ENCODE results near the gene PLXDC2.

PLXDC2 gene

GRCh38 chr10:20118119-20118518 is 301.9 kb downstream of the PLXDC2 start:
- H3K4me1 Mint-ChIP-seq: no peaks in the 10 kb centered on the region
- no peak overlapping the region for H3K4me3 Mint-ChIP-seq
- H3K9me3 Mint-ChIP-seq: peaks cover 2% of the 10 kb centered on the region
- no peak overlapping the region for H3K27ac Mint-ChIP-seq
- TF ChIP-seq CTCF (IDR thresholded peaks at IDR 0.05; ENCODE audit: unreplicated experiment in 3 of 3): no peak
- peaks cover 17% of the 10 kb centered on the region for H3K36me3 Mint-ChIP-seq (ENCODE audit: low read depth)
- H3K27me3 Mint-ChIP-seq (ENCODE audit: low read depth): no peaks in the 10 kb centered on the region

- H3K27me3 Mint-ChIP-seq (ENCODE audit: low read depth): no peaks in the 10 kb centered on the region
- H3K27ac Mint-ChIP-seq: no peak overlapping the region
- no peak for TF ChIP-seq CTCF (IDR thresholded peaks at IDR 0.05; ENCODE audit: unreplicated experiment in 3 of 3)
- peaks cover 33% of the 10 kb centered on the region for H3K36me3 Mint-ChIP-seq (ENCODE audit: low read depth)
- H3K9me3 Mint-ChIP-seq: peaks cover 41% of the 10 kb centered on the region
- no peaks in the 10 kb centered on the region for H3K4me1 Mint-ChIP-seq
- no peak overlapping the region for H3K4me3 Mint-ChIP-seq
Observed at GRCh38 chr10:20128811-20129210, 312.6 kb downstream of the PLXDC2 start.

- H3K9me3 Mint-ChIP-seq: peaks cover 48% of the 10 kb centered on the region
- TF ChIP-seq CTCF (IDR thresholded peaks at IDR 0.05; ENCODE audit: unreplicated experiment in 3 of 3): no peak
- H3K4me3 Mint-ChIP-seq: no peak overlapping the region
- H3K36me3 Mint-ChIP-seq (ENCODE audit: low read depth): peaks cover 40% of the 10 kb centered on the region
- no peaks in the 10 kb centered on the region for H3K4me1 Mint-ChIP-seq
- H3K27ac Mint-ChIP-seq: no peak overlapping the region
- no peaks in the 10 kb centered on the region for H3K27me3 Mint-ChIP-seq (ENCODE audit: low read depth)
Observed at GRCh38 chr10:20132816-20133215, 316.6 kb downstream of the PLXDC2 start.

- Mint-ChIP-seq H3K4me3 (no peak overlapping the region), H3K27ac (no peak overlapping the region), H3K36me3 (ENCODE audit: low read depth) (peaks cover 33% of the 10 kb centered on the region), H3K27me3 (ENCODE audit: low read depth) (no peaks in the 10 kb centered on the region), H3K4me1 (no peaks in the 10 kb centered on the region), H3K9me3 (peaks cover 43% of the 10 kb centered on the region)
- TF ChIP-seq CTCF (IDR thresholded peaks at IDR 0.05; ENCODE audit: unreplicated experiment in 3 of 3): no peak
Observed at GRCh38 chr10:20133669-20134189, 317.5 kb downstream of the PLXDC2 start.

- H3K27me3 Mint-ChIP-seq (ENCODE audit: low read depth): no peaks in the 10 kb centered on the region
- TF ChIP-seq CTCF (IDR thresholded peaks at IDR 0.05; ENCODE audit: unreplicated experiment in 3 of 3): no peak
- no peak overlapping the region for H3K27ac Mint-ChIP-seq
- no peak overlapping the region for H3K4me3 Mint-ChIP-seq
- no peaks in the 10 kb centered on the region for H3K9me3 Mint-ChIP-seq
- H3K4me1 Mint-ChIP-seq: no peaks in the 10 kb centered on the region
- peaks cover 8% of the 10 kb centered on the region for H3K36me3 Mint-ChIP-seq (ENCODE audit: low read depth)
Observed at GRCh38 chr10:20142311-20142710, 326.1 kb downstream of the PLXDC2 start.

- Mint-ChIP-seq H3K27me3 (ENCODE audit: low read depth) (no peaks in the 10 kb centered on the region), H3K4me1 (no peaks in the 10 kb centered on the region), H3K27ac (no peak overlapping the region), H3K36me3 (ENCODE audit: low read depth) (peaks cover 11% of the 10 kb centered on the region), H3K9me3 (no peaks in the 10 kb centered on the region), H3K4me3 (no peak overlapping the region)
- no peak for TF ChIP-seq CTCF (IDR thresholded peaks at IDR 0.05; ENCODE audit: unreplicated experiment in 3 of 3)
Observed at GRCh38 chr10:20144268-20144667, 328.0 kb downstream of the PLXDC2 start.
